HepG2 (cell line): ENCODE measurements around the gene PRMT2. TPM values are rescaled to one million over a fixed set of nuclear protein-coding genes. Genes with fewer than 3 reads are reported as not detected.

Experiments
- DNMT3B ChIP-seq: conservative IDR thresholded peaks from 2 replicates; pipeline ENCODE4 v1.6.1; 2016; ENCODE audit warnings: missing biosample characterization, control low read depth
- FOXK1 ChIP-seq: sonication (generic); formaldehyde crosslinking; IDR thresholded peaks from 2 replicates; pipeline ENCODE4 v1.4.0; 2020; ENCODE audit warnings: low read depth, missing genetic modification reagents, borderline replicate concordance
- GATAD1 ChIP-seq: IDR thresholded peaks from 2 replicates; pipeline ENCODE4 v1.6.1; 2016; ENCODE audit warnings: missing genetic modification reagents, missing compliant biosample characterization
- HMGXB4 ChIP-seq, 2 experiments: sonication (generic) in 1 of 2; formaldehyde crosslinking in 1 of 2; IDR thresholded peaks; 2 replicates each; pipeline versions ENCODE4 v1.4.0 to v1.6.1; 2018 to 2020; ENCODE audit warnings: missing genetic modification reagents in 2 of 2, borderline replicate concordance in 1 of 2, low read depth in 1 of 2, mild to moderate bottlenecking in 1 of 2, missing biosample characterization in 1 of 2
- HOXA9 ChIP-seq: sonication (generic); formaldehyde crosslinking; IDR thresholded peaks from 2 replicates; pipeline ENCODE4 v1.8.1; 2022; ENCODE audit warnings: missing genetic modification reagents, mild to moderate bottlenecking, moderate library complexity, borderline replicate concordance
- MAZ ChIP-seq, 2 experiments: sonication (generic) in 1 of 2; formaldehyde crosslinking in 1 of 2; IDR thresholded peaks; 2 replicates each; pipeline versions ENCODE4 v1.5.0 to v1.6.1; 2012 to 2020; ENCODE audit warnings: low read depth in 2 of 2, mild to moderate bottlenecking in 2 of 2, borderline replicate concordance in 1 of 2, improper control_type of control experiment in 1 of 2, low read length in 1 of 2, missing genetic modification reagents in 1 of 2, moderate library complexity in 1 of 2
- MIER3 ChIP-seq: IDR thresholded peaks from 2 replicates; pipeline ENCODE4 v1.6.1; 2016; ENCODE audit warnings: missing compliant biosample characterization, borderline replicate concordance
- NFAT5 ChIP-seq: sonication (generic); formaldehyde crosslinking; IDR thresholded peaks from 2 replicates; pipeline ENCODE4 v1.4.0; 2020; ENCODE audit warnings: missing genetic modification reagents
- PHF20 ChIP-seq: sonication (generic); formaldehyde crosslinking; IDR thresholded peaks from 2 replicates; pipeline ENCODE4 v1.5.0; 2020; ENCODE audit warnings: mild to moderate bottlenecking, missing genetic modification reagents
- SIN3A ChIP-seq: IDR thresholded peaks from 2 replicates; pipeline ENCODE4 v1.6.1; 2011; ENCODE audit warnings: low read depth, mild to moderate bottlenecking, control low read depth, low read length, borderline replicate concordance
- ZC3H4 ChIP-seq: sonication (generic); formaldehyde crosslinking; IDR thresholded peaks from 2 replicates; pipeline ENCODE4 v1.4.0; 2020; ENCODE audit warnings: missing genetic modification reagents, borderline replicate concordance
- polyA plus RNA-seq, 8 experiments: library from polyadenylated mRNA; depleted of rRNA in 3 of 8; stranded (reverse) in 7 of 8; unstranded in 1 of 8; fragments of >200 nt; fragmentation: Illumina TruSeq in 4 of 8; extraction: Trizol in 4 of 8; gene quantifications; 2 replicates each; pipeline versions ENCODE4 v1.2.1 to v1.2.3, GENCODE V29; 2011 to 2016; ENCODE audit warnings: low read depth in 4 of 8, missing spikeins in 1 of 8, mixed read lengths in 1 of 8; ENCODE audit not compliant: insufficient read depth in 1 of 8
- total RNA-seq, 5 experiments: library from RNA; depleted of rRNA; stranded (reverse); fragments of >200 nt; fragmentation: Illumina TruSeq; extraction: Trizol; gene quantifications; 2 replicates each; pipeline ENCODE4 v1.2.3, GENCODE V29; 2016; ENCODE audit warnings: low read depth in 1 of 5
- TF ChIP-seq, protein P1 (sequence below): sonication (generic); formaldehyde crosslinking; IDR thresholded peaks from 2 replicates; pipeline ENCODE4 v1.4.0; 2020; ENCODE audit warnings: missing genetic modification reagents, borderline replicate concordance
- TF ChIP-seq, protein P2 (sequence below): sonication (generic); formaldehyde crosslinking; IDR thresholded peaks from 2 replicates; pipeline ENCODE4 v1.5.0; 2020; ENCODE audit warnings: missing genetic modification reagents

The PRMT2 gene
- total and polyA plus RNA-seq, 2 of the 13 experiments (the other 11 are each of a cell fraction or from before 2014, with no cell fraction given) = 54.4 to 78.8 TPM

DNA sequence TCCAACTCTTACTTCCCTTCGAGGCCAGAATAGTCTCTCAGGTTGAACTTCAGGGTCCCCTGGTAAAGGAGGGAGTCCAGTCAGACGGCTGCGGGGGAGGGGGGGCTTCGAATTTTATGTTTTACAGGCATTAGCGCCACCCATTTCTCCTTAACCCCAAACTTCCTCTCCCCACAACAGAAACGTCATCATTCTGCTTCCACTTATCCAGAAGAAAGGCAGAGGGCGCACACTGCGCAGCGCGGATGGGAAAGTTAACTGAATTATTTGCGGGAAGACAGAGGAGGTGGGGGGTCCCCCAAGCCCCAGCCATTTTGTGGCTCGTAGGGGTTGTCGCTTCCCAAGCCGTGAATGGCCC lies 529 bp upstream of the PRMT2 start (continued):
- TF ChIP-seq, protein P1, sequence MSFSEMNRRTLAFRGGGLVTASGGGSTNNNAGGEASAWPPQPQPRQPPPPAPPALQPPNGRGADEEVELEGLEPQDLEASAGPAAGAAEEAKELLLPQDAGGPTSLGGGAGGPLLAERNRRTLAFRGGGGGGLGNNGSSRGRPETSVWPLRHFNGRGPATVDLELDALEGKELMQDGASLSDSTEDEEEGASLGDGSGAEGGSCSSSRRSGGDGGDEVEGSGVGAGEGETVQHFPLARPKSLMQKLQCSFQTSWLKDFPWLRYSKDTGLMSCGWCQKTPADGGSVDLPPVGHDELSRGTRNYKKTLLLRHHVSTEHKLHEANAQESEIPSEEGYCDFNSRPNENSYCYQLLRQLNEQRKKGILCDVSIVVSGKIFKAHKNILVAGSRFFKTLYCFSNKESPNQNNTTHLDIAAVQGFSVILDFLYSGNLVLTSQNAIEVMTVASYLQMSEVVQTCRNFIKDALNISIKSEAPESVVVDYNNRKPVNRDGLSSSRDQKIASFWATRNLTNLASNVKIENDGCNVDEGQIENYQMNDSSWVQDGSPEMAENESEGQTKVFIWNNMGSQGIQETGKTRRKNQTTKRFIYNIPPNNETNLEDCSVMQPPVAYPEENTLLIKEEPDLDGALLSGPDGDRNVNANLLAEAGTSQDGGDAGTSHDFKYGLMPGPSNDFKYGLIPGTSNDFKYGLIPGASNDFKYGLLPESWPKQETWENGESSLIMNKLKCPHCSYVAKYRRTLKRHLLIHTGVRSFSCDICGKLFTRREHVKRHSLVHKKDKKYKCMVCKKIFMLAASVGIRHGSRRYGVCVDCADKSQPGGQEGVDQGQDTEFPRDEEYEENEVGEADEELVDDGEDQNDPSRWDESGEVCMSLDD (CRISPR knock-in tag) = 0 out of 2 replicates have a peak, but pooled peaks have one; percentile 52
- TF ChIP-seq PHF20 (CRISPR knock-in tag) (peak; percentile 59; the same call in 1 of the 2 replicates), FOXK1 (CRISPR knock-in tag) (no peak; the same call in 1 of the 2 replicates), MAZ (IDR thresholded peaks at IDR 0.05; ENCODE audit: borderline replicate concordance, low read depth, low read length) (peak; percentile 18; the same call in 1 of the 2 replicates), MAZ (CRISPR knock-in tag; IDR thresholded peaks at IDR 0.05; ENCODE audit: low read depth) (no peak), NFAT5 (0 out of 2 replicates have a peak, but pooled peaks have one; percentile 3), GATAD1 (CRISPR knock-in tag) (peak; percentile 19; the same call in 1 of the 2 replicates), DNMT3B (CRISPR knock-in tag) (peak; percentile 24; the same call in 1 of the 2 replicates), SIN3A (0 out of 2 replicates have a peak, but pooled peaks have one; percentile 46), HMGXB4 (CRISPR knock-in tag; IDR thresholded peaks at IDR 0.05; ENCODE audit: borderline replicate concordance in 1 of 2, low read depth in 1 of 2) (peak in 1 of 2 experiments; percentile 4; a peak in 1 of 4 replicates), HOXA9 (CRISPR knock-in tag) (0 out of 2 replicates have a peak, but pooled peaks have one; percentile 50), ZC3H4 (CRISPR knock-in tag) (0 out of 2 replicates have a peak, but pooled peaks have one; percentile 71), MIER3 (CRISPR knock-in tag) (no peak)
- TF ChIP-seq, protein P2, sequence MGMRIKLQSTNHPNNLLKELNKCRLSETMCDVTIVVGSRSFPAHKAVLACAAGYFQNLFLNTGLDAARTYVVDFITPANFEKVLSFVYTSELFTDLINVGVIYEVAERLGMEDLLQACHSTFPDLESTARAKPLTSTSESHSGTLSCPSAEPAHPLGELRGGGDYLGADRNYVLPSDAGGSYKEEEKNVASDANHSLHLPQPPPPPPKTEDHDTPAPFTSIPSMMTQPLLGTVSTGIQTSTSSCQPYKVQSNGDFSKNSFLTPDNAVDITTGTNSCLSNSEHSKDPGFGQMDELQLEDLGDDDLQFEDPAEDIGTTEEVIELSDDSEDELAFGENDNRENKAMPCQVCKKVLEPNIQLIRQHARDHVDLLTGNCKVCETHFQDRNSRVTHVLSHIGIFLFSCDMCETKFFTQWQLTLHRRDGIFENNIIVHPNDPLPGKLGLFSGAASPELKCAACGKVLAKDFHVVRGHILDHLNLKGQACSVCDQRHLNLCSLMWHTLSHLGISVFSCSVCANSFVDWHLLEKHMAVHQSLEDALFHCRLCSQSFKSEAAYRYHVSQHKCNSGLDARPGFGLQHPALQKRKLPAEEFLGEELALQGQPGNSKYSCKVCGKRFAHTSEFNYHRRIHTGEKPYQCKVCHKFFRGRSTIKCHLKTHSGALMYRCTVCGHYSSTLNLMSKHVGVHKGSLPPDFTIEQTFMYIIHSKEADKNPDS (CRISPR knock-in tag) = no peak
